Stomach (tissue), 9 donors: ENCODE measurements around the gene PRKCE. TPM values are rescaled to one million over a fixed set of nuclear protein-coding genes. Genes with fewer than 3 reads are reported as not detected.

Experiments
- DNase-seq, 2 donors: peaks; one replicate each; pipeline versions ENCODE4 v3.0.0 to v3.0.0-alpha.2; 2013 to 2019
- H3K27ac ChIP-seq, 5 donors: fragments of 200-600 bp in 4 of 5; sonication (generic) in 4 of 5; one replicate each; pipeline ENCODE4 v1.5.1; 2013 to 2019; ENCODE audit warnings: mild to moderate bottlenecking in 1 of 5, moderate library complexity in 1 of 5
- H3K27me3 ChIP-seq, 3 donors: fragments of 200-600 bp; sonication (generic); one replicate each; pipeline ENCODE4 v1.5.1; 2017 to 2019; ENCODE audit warnings: mixed run types in 1 of 3
- H3K36me3 ChIP-seq, 4 donors: fragments of 200-600 bp; sonication (generic); 1 replicate in 3 of 4; 2 replicates in 1 of 4; pipeline ENCODE4 v1.5.1; 2016 to 2019
- H3K4me1 ChIP-seq, 4 donors: fragments of 200-600 bp; sonication (generic); one replicate each; pipeline ENCODE4 v1.5.1; 2016 to 2019
- H3K4me3 ChIP-seq, 4 donors: fragments of 200-600 bp; sonication (generic) in 3 of 4; one replicate each; pipeline ENCODE4 v1.5.1; 2016 to 2019; ENCODE audit warnings: mild to moderate bottlenecking in 1 of 4
- H3K9me3 ChIP-seq, 4 donors: fragments of 200-600 bp; sonication (generic); one replicate each; pipeline ENCODE4 v1.5.1; 2016 to 2019
- CTCF ChIP-seq, 7 experiments: fragments of 450-650 bp in 4 of 7; fragments of 200-600 bp in 3 of 7; sonication (generic) in 3 of 7; IDR thresholded peaks; one replicate each; pipeline ENCODE4 v1.5.1; 2016 to 2019; ENCODE audit warnings: antibody characterized with exemption in 7 of 7, control low read depth in 2 of 7, mild to moderate bottlenecking in 1 of 7
- EP300 ChIP-seq: sonication (generic); formaldehyde crosslinking; IDR thresholded peaks from one replicate; pipeline ENCODE4 v1.6.1; 2017; ENCODE audit warnings: antibody characterized with exemption
- POLR2A ChIP-seq, 4 donors: fragments of 450-650 bp; IDR thresholded peaks; one replicate each; pipeline ENCODE4 v1.6.1; 2016; ENCODE audit warnings: antibody characterized with exemption in 4 of 4, control low read depth in 2 of 4, mild to moderate bottlenecking in 1 of 4, moderate library complexity in 1 of 4
- POLR2AphosphoS5 ChIP-seq, 3 donors: sonication (generic); formaldehyde crosslinking; IDR thresholded peaks; one replicate each; pipeline ENCODE4 v1.6.1; 2016; ENCODE audit warnings: antibody characterized with exemption in 3 of 3
- WGBS, 5 donors: extraction: QIAGEN DNeasy Blood & Tissue Kit in 3 of 5; methylation state at CpG; one replicate each; pipeline versions ENCODE4 v1.1.5 to v1.1.7; 2013 to 2018; 5-methylcytosine and 5-hydroxymethylcytosine counted together
- intact Hi-C: fragments of 100-400 bp; cut with DNase I; formaldehyde crosslinking; loops from one replicate; pipeline ENCODE4 v1.15.1; 2023; ENCODE audit warnings: low total_unique reads
- polyA plus RNA-seq, 3 donors: library from polyadenylated mRNA; stranded (reverse); fragments of 200-250 nt; gene quantifications; one replicate each; pipeline ENCODE4 v1.2.3, GENCODE V29; 2013
- total RNA-seq, 5 donors: library from RNA; depleted of rRNA; stranded (reverse); fragments of >200 nt; gene quantifications; one replicate each; pipeline versions ENCODE4 v1.1.0 to v1.2.3, GENCODE V29; 2014 to 2016
- donor health status: healthy with polysubstance abuse.
- donor health status: Bipolar disorder and iron deficiency.
- donor health status: healthy.

Gene PRKCE
- total and polyA plus RNA-seq, 8 donors, result 2.0 to 92.0 (median 10.0) TPM

- H3K4me3 ChIP-seq, result no peak overlapping the region
- peaks cover 0 to 14% (median 6%) of the 10 kb centered on the region in 4 donors for H3K4me1 ChIP-seq
- TF ChIP-seq EP300 (no peak), POLR2AphosphoS5 (IDR thresholded peaks at IDR 0.05) (no peak), CTCF (IDR thresholded peaks at IDR 0.05) (no peak), POLR2A (IDR thresholded peaks at IDR 0.05) (no peak)
- H3K36me3 ChIP-seq, result peaks cover 10 to 74% (median 55%) of the 10 kb centered on the region in 4 donors
- DNase-seq, result no peak
- intact Hi-C loops, result loop anchor here (10.0 kb wide), 1 partner anchor 355 kb away; no protein-coding TSS in a partner anchor
- no peaks in the 10 kb centered on the region for H3K9me3 ChIP-seq
- H3K27ac ChIP-seq, result no peak overlapping the region
- no peaks in the 10 kb centered on the region for H3K27me3 ChIP-seq
- 84 to 98% (median 90%) methylated on average over 2 of the region's 2 CpGs for WGBS, 5 donors
Measured at GRCh38 chr2:46009315-46009714, 357.8 kb downstream of the PRKCE start.

- WGBS, 5 donors, result 18 to 41% (median 23%) methylated on average over 2 of the region's 2 CpGs
- TF ChIP-seq EP300, result no peak
- no peak for TF ChIP-seq POLR2AphosphoS5 (IDR thresholded peaks at IDR 0.05)
- no peak for TF ChIP-seq POLR2A (IDR thresholded peaks at IDR 0.05)
- TF ChIP-seq CTCF (IDR thresholded peaks at IDR 0.05), result no peak
- no peak for DNase-seq
- Histone ChIP-seq H3K9me3 (no peaks in the 10 kb centered on the region), H3K27me3 (no peaks in the 10 kb centered on the region), H3K4me3 (no peak overlapping the region), H3K27ac (no peak overlapping the region), H3K36me3 (peaks cover 10 to 70% (median 51%) of the 10 kb centered on the region in 4 donors), H3K4me1 (peaks cover 0 to 14% (median 6%) of the 10 kb centered on the region in 4 donors)
- intact Hi-C loops, result loop anchor here (10.0 kb wide), 1 partner anchor 355 kb away; no protein-coding TSS in a partner anchor
Measured at GRCh38 chr2:46009772-46010171, 358.3 kb downstream of the PRKCE start.

DNA sequence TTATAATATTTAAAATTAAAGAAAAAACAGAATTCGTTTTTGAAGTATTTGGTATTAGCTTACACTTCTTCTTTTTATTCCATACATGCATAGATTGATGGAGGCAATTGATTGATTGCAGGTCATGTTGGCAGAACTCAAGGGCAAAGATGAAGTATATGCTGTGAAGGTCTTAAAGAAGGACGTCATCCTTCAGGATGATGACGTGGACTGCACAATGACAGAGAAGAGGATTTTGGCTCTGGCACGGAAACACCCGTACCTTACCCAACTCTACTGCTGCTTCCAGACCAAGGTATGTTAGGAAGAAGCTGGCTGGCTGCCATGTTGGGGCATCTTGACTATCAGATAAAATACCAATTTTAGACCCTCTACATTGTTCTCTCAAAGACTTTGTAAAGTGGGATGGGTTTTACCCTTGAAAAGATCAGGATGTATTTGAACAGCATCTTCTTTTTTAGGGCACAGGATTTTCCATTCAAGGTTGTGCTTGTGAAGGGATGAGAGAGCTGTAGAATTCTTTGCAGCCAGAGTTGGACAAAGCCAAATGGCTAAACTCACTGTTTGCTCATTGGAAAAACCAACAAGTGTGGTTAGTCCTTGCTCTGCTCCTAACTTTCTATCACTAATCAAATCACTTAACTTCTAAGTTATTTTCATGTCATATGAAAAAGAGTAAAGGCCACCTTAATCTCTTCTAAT is 358.9 kb downstream of the PRKCE start:
- no peak overlapping the region for H3K4me3 ChIP-seq
- DNase-seq, result no peak
- WGBS, 5 donors, result 76 to 90% (median 82%) methylated on average over 5 of the region's 5 CpGs
- intact Hi-C loops, result no loop called here
- peaks cover 10 to 64% (median 45%) of the 10 kb centered on the region in 4 donors for H3K36me3 ChIP-seq
- H3K9me3 ChIP-seq, result no peaks in the 10 kb centered on the region
- no peak for TF ChIP-seq EP300
- TF ChIP-seq POLR2A (IDR thresholded peaks at IDR 0.05), result no peak
- TF ChIP-seq POLR2AphosphoS5 (IDR thresholded peaks at IDR 0.05), result no peak
- no peak for TF ChIP-seq CTCF (IDR thresholded peaks at IDR 0.05)
- H3K27ac ChIP-seq, result peak overlapping the region in 2 of 5 donors; percentile 21 to 56
- H3K4me1 ChIP-seq, result peaks cover 0 to 14% (median 6%) of the 10 kb centered on the region in 4 donors
- H3K27me3 ChIP-seq, result no peaks in the 10 kb centered on the region

- WGBS, 5 donors, result 30 to 35% (median 31%) methylated on average over 3 of the region's 3 CpGs
- H3K36me3 ChIP-seq, result peaks cover 10 to 60% (median 40%) of the 10 kb centered on the region in 4 donors
- H3K4me1 ChIP-seq, result peaks cover 0 to 14% (median 6%) of the 10 kb centered on the region in 4 donors
- no peak overlapping the region for H3K4me3 ChIP-seq
- TF ChIP-seq POLR2A (IDR thresholded peaks at IDR 0.05) (no peak), CTCF (IDR thresholded peaks at IDR 0.05) (peak in 5 of 7 experiments; percentile 37 to 79 (median 64))
- intact Hi-C loops, result no loop called here
- H3K9me3 ChIP-seq, result no peaks in the 10 kb centered on the region
- no peaks in the 10 kb centered on the region for H3K27me3 ChIP-seq
- peak in 1 of 2 donors; percentile 69 for DNase-seq
- peak overlapping the region in 2 of 5 donors; percentile 21 to 56 for H3K27ac ChIP-seq
Measured at GRCh38 chr2:46010925-46011490, 359.5 kb downstream of the PRKCE start.
